ENCODE data around the gene ONECUT2. TPM values are rescaled to one million over a fixed set of nuclear protein-coding genes. Genes with fewer than 3 reads are reported as not detected.
A peak's percentile ranks its signal among the peaks of the same experiment; 100 is the strongest.

ONECUT2 gene
- total RNA-seq, 1 experiment from 2014 or later: 4.3 TPM

DNA sequence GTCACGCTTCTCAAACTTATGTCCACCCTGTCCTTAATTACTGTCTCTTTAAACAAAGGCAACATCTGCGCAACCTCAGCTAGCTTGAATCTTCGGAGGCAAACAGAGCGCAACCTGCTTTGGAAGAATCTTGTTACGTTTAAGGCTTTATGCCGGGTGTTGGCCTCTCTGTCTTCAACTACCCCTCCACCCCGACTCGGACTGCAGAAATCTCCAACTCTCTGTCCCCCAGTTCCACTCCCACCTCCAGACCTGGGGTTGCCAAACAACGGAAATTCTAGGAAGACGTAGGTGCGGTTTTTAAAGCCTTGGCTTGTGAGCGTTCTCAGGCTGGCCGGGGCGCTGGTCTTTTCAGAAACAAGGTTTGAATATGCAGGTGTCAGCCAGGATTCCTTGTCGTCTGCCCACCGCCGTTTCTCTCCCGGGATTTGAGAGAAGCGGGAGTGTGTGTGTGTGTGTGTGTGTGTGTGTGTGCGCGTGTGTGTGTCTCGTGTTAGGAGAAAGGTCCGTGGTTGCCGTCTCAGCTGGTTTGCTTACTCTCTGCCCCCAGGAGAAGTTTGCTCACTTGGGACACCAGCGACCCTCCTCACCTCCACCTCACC is 1.1 kb upstream of the ONECUT2 start:
- ChIA-PET RAD21 (ENCODE audit: low non-redundant PET in 1 of 2, low total read pairs in 2 of 2, uncharacterized antibody in 2 of 2, unreplicated experiment in 2 of 2) (interaction anchor here in 1 of 2 experiments (0.6 kb wide), 1 partner anchor 683 kb away, joined by 3 read pairs; no protein-coding TSS in a partner anchor), CTCF (interaction anchor here (1.1 to 1.5 kb wide), 3 partner anchors 12 to 565 kb away, joined by 3 to 7 read pairs (median 5); no protein-coding TSS in a partner anchor), POLR2A (no interaction called here)
- H3K9ac ChIP-seq (ENCODE audit: low read length): no peak overlapping the region
- BruUV-seq (replicated peaks): no TSS peak
- no peaks in the 10 kb centered on the region for H3K9me2 ChIP-seq (ENCODE audit: insufficient read depth)
- DNase-seq (ENCODE audit: low read depth, low spot score) (no peak), ATAC-seq (no peak)
- peak overlapping the region; percentile 96 for H2AFZ ChIP-seq (ENCODE audit: low read depth, low read length, poor library complexity, severe bottlenecking)
- intact Hi-C loops (cut with micrococcal nuclease): no loop called here
- H3K27ac ChIP-seq (ENCODE audit: low read depth, low read length): no peak overlapping the region
- peak overlapping the region; percentile 52 to 73 for H3K4me3 ChIP-seq (replicated peaks in 1 of 2; ENCODE audit: low read depth in 1 of 2, low read length in 2 of 2)
- peak overlapping the region; percentile 87 for H3K4me2 ChIP-seq (ENCODE audit: low read length)
- no peaks in the 10 kb centered on the region for H4K20me1 ChIP-seq (ENCODE audit: insufficient read depth)
- TF ChIP-seq ZBTB33 (IDR thresholded peaks at IDR 0.05; ENCODE audit: extremely low read depth, insufficient replicate concordance, low read length): no peak
- no peak; the same call in 1 of the 2 replicates for TF ChIP-seq SIN3A (IDR thresholded peaks at IDR 0.05; ENCODE audit: low read depth)
- peak; percentile 83; the same call in 1 of the 2 replicates for TF ChIP-seq EZH2phosphoT487 (IDR thresholded peaks at IDR 0.05; ENCODE audit: borderline replicate concordance)
- H3K4me1 ChIP-seq (ENCODE audit: control insufficient read depth in 1 of 2, insufficient read depth in 2 of 2, low read length in 2 of 2): peaks cover 18 to 33% of the 10 kb centered on the region in 2 experiments; a peak in 3 of 4 replicates
- H3K27me3 ChIP-seq (ENCODE audit: insufficient read depth, low read length): peaks cover 41% of the 10 kb centered on the region
- no peaks in the 10 kb centered on the region for H3K36me3 ChIP-seq (ENCODE audit: control insufficient read depth in 1 of 2, insufficient read depth in 2 of 2, low read length in 2 of 2)
- H3K79me2 ChIP-seq (ENCODE audit: insufficient read depth, low read length): peaks cover 5% of the 10 kb centered on the region; the same call in 1 of the 2 replicates
- no peaks in the 10 kb centered on the region for H3K9me3 ChIP-seq (ENCODE audit: control insufficient read depth in 1 of 2, insufficient read depth in 1 of 2, low read depth in 1 of 2, low read length in 2 of 2)

DNA sequence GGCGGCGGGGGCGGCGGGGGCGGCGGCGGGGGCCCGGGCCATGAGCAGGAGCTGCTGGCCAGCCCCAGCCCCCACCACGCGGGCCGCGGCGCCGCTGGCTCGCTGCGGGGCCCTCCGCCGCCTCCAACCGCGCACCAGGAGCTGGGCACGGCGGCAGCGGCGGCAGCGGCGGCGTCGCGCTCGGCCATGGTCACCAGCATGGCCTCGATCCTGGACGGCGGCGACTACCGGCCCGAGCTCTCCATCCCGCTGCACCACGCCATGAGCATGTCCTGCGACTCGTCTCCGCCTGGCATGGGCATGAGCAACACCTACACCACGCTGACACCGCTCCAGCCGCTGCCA is 644 bp downstream of the ONECUT2 start:
- POLR2A ChIA-PET: no interaction called here
- Histone ChIP-seq H3K4me2 (ENCODE audit: low read length) (no peak overlapping the region), H3K4me1 (ENCODE audit: control insufficient read depth in 1 of 2, insufficient read depth in 2 of 2, low read length in 2 of 2) (peaks cover 18 to 33% of the 10 kb centered on the region in 2 experiments; a peak in 3 of 4 replicates), H3K9me2 (ENCODE audit: insufficient read depth) (no peaks in the 10 kb centered on the region), H2AFZ (ENCODE audit: low read depth, low read length, poor library complexity, severe bottlenecking) (no peak overlapping the region), H3K27ac (ENCODE audit: low read depth, low read length) (no peak overlapping the region), H3K9ac (ENCODE audit: low read length) (no peak overlapping the region), H3K79me2 (ENCODE audit: insufficient read depth, low read length) (peaks cover 5% of the 10 kb centered on the region; the same call in 1 of the 2 replicates), H4K20me1 (ENCODE audit: insufficient read depth) (no peaks in the 10 kb centered on the region), H3K9me3 (ENCODE audit: control insufficient read depth in 1 of 2, insufficient read depth in 1 of 2, low read depth in 1 of 2, low read length in 2 of 2) (no peaks in the 10 kb centered on the region), H3K27me3 (ENCODE audit: insufficient read depth, low read length) (peaks cover 38% of the 10 kb centered on the region), H3K4me3 (replicated peaks in 1 of 2; ENCODE audit: low read depth in 1 of 2, low read length in 2 of 2) (peak overlapping the region in 1 of 2 experiments; percentile 52; a peak in 1 of 4 replicates), H3K36me3 (ENCODE audit: control insufficient read depth in 1 of 2, insufficient read depth in 2 of 2, low read length in 2 of 2) (no peaks in the 10 kb centered on the region)
- no peak for ATAC-seq
- DNase-seq (ENCODE audit: low read depth, low spot score): no peak
- no TSS peak for BruUV-seq (replicated peaks)
- CTCF ChIA-PET: no interaction called here
- intact Hi-C loops (cut with micrococcal nuclease): loop anchor here (2.0 to 5.0 kb wide), 2 partner anchors 229 to 567 kb away; no protein-coding TSS in a partner anchor
- RAD21 ChIA-PET (ENCODE audit: low non-redundant PET in 1 of 2, low total read pairs in 2 of 2, uncharacterized antibody in 2 of 2, unreplicated experiment in 2 of 2): no interaction called here
- TF ChIP-seq EZH2 (IDR thresholded peaks at IDR 0.05) (no peak), POLR2A (IDR thresholded peaks at IDR 0.05; ENCODE audit: borderline replicate concordance, extremely low read depth, insufficient read depth, insufficient read length) (no peak), ATF3 (IDR thresholded peaks at IDR 0.05) (no peak), POLR2AphosphoS5 (IDR thresholded peaks at IDR 0.05; ENCODE audit: low read depth, low read length) (no peak), RAD21 (IDR thresholded peaks at IDR 0.05; ENCODE audit: low read depth) (no peak), ZNF274 (IDR thresholded peaks at IDR 0.05; ENCODE audit: low read depth, low read length) (no peak), FOSL1 (IDR thresholded peaks at IDR 0.05; ENCODE audit: low read depth) (no peak), CBX3 (IDR thresholded peaks at IDR 0.05; ENCODE audit: low read depth) (no peak), ELF1 (IDR thresholded peaks at IDR 0.05; ENCODE audit: borderline replicate concordance, low read depth) (no peak), EZH2phosphoT487 (IDR thresholded peaks at IDR 0.05; ENCODE audit: borderline replicate concordance) (no peak), JUND (IDR thresholded peaks at IDR 0.05) (no peak), YY1 (IDR thresholded peaks at IDR 0.05; ENCODE audit: extremely low read depth, insufficient replicate concordance, low read depth, low read length) (no peak), SP1 (IDR thresholded peaks at IDR 0.05; ENCODE audit: low read depth) (no peak), SIN3A (IDR thresholded peaks at IDR 0.05; ENCODE audit: low read depth) (no peak), MAX (IDR thresholded peaks at IDR 0.05) (no peak), EGR1 (IDR thresholded peaks at IDR 0.05; ENCODE audit: low read depth) (no peak)

Data from HCT116 (cell line).